Left colon (tissue), 2 donors: Measurements from ENCODE around the gene TTF2. TPM values are rescaled to one million over a fixed set of nuclear protein-coding genes. Genes with fewer than 3 reads are reported as not detected.

ENCODE experiments used
- ATAC-seq: fragments of 200-7000 bp; cut with Tn5 transposase; one replicate; pipeline ENCODE4 v1.9.1; 2020; ENCODE audit warnings: mild to moderate bottlenecking, moderate library complexity
- DNase-seq, 2 donors: peaks; one replicate each; pipeline ENCODE4 v3.0.0-alpha.2; 2020
- intact Hi-C, 2 donors: fragments of 100-400 bp; cut with DNase I in 1 of 2; cut with micrococcal nuclease in 1 of 2; formaldehyde crosslinking; loops; one replicate each; pipeline versions ENCODE4 v1.11.2 to v1.14.0; 2022; cut with DNase I, micrococcal nuclease
- long read RNA-seq: library from polyadenylated mRNA; unstranded; transcript quantifications from one replicate; pipeline ENCODE4 v2.0.0, GENCODE V29; 2021
- total RNA-seq, 2 donors: library from RNA; stranded (reverse); fragmentation: NEBNext Ultra II Directional; extraction: Animal tissue kit (Norgen Biotek cat#: 25700); gene quantifications; one replicate each; pipeline ENCODE4 v1.2.1, GENCODE V29; 2021
- donor health status: DM: no; HTN: no; CAD: no.
- donor health status: DM: yes; HTN: yes; CAD: no.

Gene TTF2
- 10 to 100 TPM; 25.0 to 28.1 TPM for total RNA-seq
- long read RNA-seq, full-length matches to known transcripts: 1 of 4 reads
- long read RNA-seq, partial matches to known transcripts: 2 of 4 reads
- long read RNA-seq, other reads (novel, unspliced or antisense): 1 of 4 reads

- DNase-seq (peak; percentile 94 to 97), ATAC-seq (peak; percentile 93)
- intact Hi-C loops: loop anchor here (5.0 to 10.0 kb wide), 3 partner anchors 205 to 335 kb away; no protein-coding TSS in a partner anchor
These were observed at the start of gene TTF2 for GRCh38 chr1:117059678-117060440. TSS of gene TTF2 (plus strand) at chr1:117060326. CDS start at chr1:117060347, 21 bp downstream.

GRCh38 chr1:117011334-117011733 lies 48.8 kb upstream of the TTF2 start:
- DNase-seq (no peak), ATAC-seq (no peak)
- intact Hi-C loops: no loop called here

GRCh38 chr1:117013309-117013858 lies 46.7 kb upstream of the TTF2 start:
- ATAC-seq (no peak), DNase-seq (no peak)
- intact Hi-C loops: no loop called here

- ATAC-seq (no peak), DNase-seq (no peak)
- intact Hi-C loops: no loop called here
These were observed 45.9 kb upstream of the TTF2 start for GRCh38 chr1:117014209-117014608.

- DNase-seq (no peak), ATAC-seq (no peak)
- intact Hi-C loops: no loop called here
These were observed 44.4 kb upstream of the TTF2 start for GRCh38 chr1:117015724-117016123.

- no peak for DNase-seq
- no peak for ATAC-seq
These were observed 43.1 kb upstream of the TTF2 start for GRCh38 chr1:117017062-117017461.

GRCh38 chr1:117017648-117018047 lies 42.5 kb upstream of the TTF2 start:
- intact Hi-C loops: no loop called here
- ATAC-seq (no peak), DNase-seq (no peak)

More at GRCh38 chr1:117017062-117017461, 43.1 kb upstream of the TTF2 start:
- intact Hi-C loops: no loop called here

- intact Hi-C loops: no loop called here
- ATAC-seq: no peak
These were observed 39.5 kb upstream of the TTF2 start for GRCh38 chr1:117020526-117021156.

GRCh38 chr1:117022114-117022513 lies 38.0 kb upstream of the TTF2 start:
- intact Hi-C loops: no loop called here
- no peak for ATAC-seq
- DNase-seq: no peak

More at GRCh38 chr1:117020526-117021156, 39.5 kb upstream of the TTF2 start:
- no peak for DNase-seq

GRCh38 chr1:117025568-117025967 lies 34.6 kb upstream of the TTF2 start:
- no peak for DNase-seq
- ATAC-seq: no peak
- intact Hi-C loops: no loop called here

GRCh38 chr1:117026361-117026760 lies 33.8 kb upstream of the TTF2 start:
- DNase-seq: no peak
- ATAC-seq: no peak
- intact Hi-C loops: no loop called here

- ATAC-seq (peak; percentile 47), DNase-seq (no peak)
- intact Hi-C loops: no loop called here
These were observed 30.4 kb upstream of the TTF2 start for GRCh38 chr1:117029685-117030084.

- intact Hi-C loops: no loop called here
- no peak for ATAC-seq
- no peak for DNase-seq
These were observed 29.8 kb upstream of the TTF2 start for GRCh38 chr1:117030271-117030877.

- ATAC-seq (no peak), DNase-seq (no peak)
- intact Hi-C loops: no loop called here
These were observed 27.9 kb upstream of the TTF2 start for GRCh38 chr1:117032266-117032665.

- intact Hi-C loops: no loop called here
- no peak for ATAC-seq
- DNase-seq: no peak
These were observed 27.2 kb upstream of the TTF2 start for GRCh38 chr1:117032681-117033539.

GRCh38 chr1:117033772-117034171 lies 26.4 kb upstream of the TTF2 start:
- ATAC-seq (no peak), DNase-seq (no peak)
- intact Hi-C loops: no loop called here

GRCh38 chr1:117034791-117035290 lies 25.3 kb upstream of the TTF2 start:
- ATAC-seq (no peak), DNase-seq (no peak)
- intact Hi-C loops: no loop called here

GRCh38 chr1:117036018-117036461 lies 24.1 kb upstream of the TTF2 start:
- intact Hi-C loops: no loop called here
- ATAC-seq (no peak), DNase-seq (no peak)
